ENCODE data around the gene PEX5L. TPM values are rescaled to one million over a fixed set of nuclear protein-coding genes. Genes with fewer than 3 reads are reported as not detected.
A peak's percentile ranks its signal among the peaks of the same experiment; 100 is the strongest.

PEX5L gene
- total RNA-seq, 2 donors from 2014 or later = 0.86 to 1.9 TPM

GRCh38 chr3:179840985-179841384, 195.8 kb downstream of the PEX5L start:
- TF ChIP-seq CTCF (conservative IDR thresholded peaks at IDR 0.05) = no peak
- H3K4me1 Mint-ChIP-seq = no peaks in the 10 kb centered on the region
- no peaks in the 10 kb centered on the region for H3K27me3 Mint-ChIP-seq (ENCODE audit: insufficient read depth)
- Histone ChIP-seq H3K27me3 (ENCODE audit: control insufficient read depth, insufficient read depth, low read length, poor library complexity, severe bottlenecking) (no peaks in the 10 kb centered on the region), H3K9me3 (ENCODE audit: control insufficient read depth, low read length) (no peaks in the 10 kb centered on the region), H3K4me1 (ENCODE audit: control insufficient read depth, insufficient read depth, low read length) (no peaks in the 10 kb centered on the region), H3K4me3 (ENCODE audit: low read length) (no peak overlapping the region), H3K27ac (ENCODE audit: low read depth, low read length) (no peak overlapping the region), H3K9ac (ENCODE audit: extremely low read depth, low read length, poor library complexity, severe bottlenecking) (no peak overlapping the region), H3K36me3 (ENCODE audit: control insufficient read depth, insufficient read depth, low read length) (no peaks in the 10 kb centered on the region)
- H3K36me3 Mint-ChIP-seq (ENCODE audit: low read depth) = no peaks in the 10 kb centered on the region
- DNase-seq = no peak
- H3K27ac Mint-ChIP-seq = no peak overlapping the region
- 93 to 97% methylated on average over 5 to 7 of the region's 7 CpGs for WGBS, 2 experiments (ENCODE audit: insufficient coverage in 1 of 2, insufficient read length in 1 of 2)
- H3K9me3 Mint-ChIP-seq = no peaks in the 10 kb centered on the region
- no peak overlapping the region for H3K4me3 Mint-ChIP-seq

GRCh38 chr3:179837374-179837773, 199.4 kb downstream of the PEX5L start:
- WGBS, 2 experiments (ENCODE audit: insufficient coverage in 1 of 2, insufficient read length in 1 of 2) = 93% methylated on average over 2 of the region's 2 CpGs

GRCh38 chr3:179833294-179833693, 203.4 kb downstream of the PEX5L start:
- Histone ChIP-seq H3K27ac (ENCODE audit: low read depth, low read length) (no peak overlapping the region), H3K9me3 (ENCODE audit: control insufficient read depth, low read length) (no peaks in the 10 kb centered on the region), H3K4me1 (ENCODE audit: control insufficient read depth, insufficient read depth, low read length) (no peaks in the 10 kb centered on the region), H3K9ac (ENCODE audit: extremely low read depth, low read length, poor library complexity, severe bottlenecking) (no peak overlapping the region), H3K4me3 (ENCODE audit: low read length) (no peak overlapping the region), H3K27me3 (ENCODE audit: control insufficient read depth, insufficient read depth, low read length, poor library complexity, severe bottlenecking) (no peaks in the 10 kb centered on the region), H3K36me3 (ENCODE audit: control insufficient read depth, insufficient read depth, low read length) (no peaks in the 10 kb centered on the region)
- Mint-ChIP-seq H3K4me1 (peaks cover 4% of the 10 kb centered on the region), H3K36me3 (ENCODE audit: low read depth) (no peaks in the 10 kb centered on the region), H3K27ac (no peak overlapping the region), H3K4me3 (no peak overlapping the region), H3K27me3 (ENCODE audit: insufficient read depth) (no peaks in the 10 kb centered on the region), H3K9me3 (no peaks in the 10 kb centered on the region)
- no peak for DNase-seq
- no peak for TF ChIP-seq CTCF (conservative IDR thresholded peaks at IDR 0.05)

More at GRCh38 chr3:179837374-179837773, 199.4 kb downstream of the PEX5L start:
- H3K27ac Mint-ChIP-seq = no peak overlapping the region
- no peak for DNase-seq
- Histone ChIP-seq H3K27ac (ENCODE audit: low read depth, low read length) (no peak overlapping the region), H3K9me3 (ENCODE audit: control insufficient read depth, low read length) (no peaks in the 10 kb centered on the region), H3K4me1 (ENCODE audit: control insufficient read depth, insufficient read depth, low read length) (no peaks in the 10 kb centered on the region), H3K9ac (ENCODE audit: extremely low read depth, low read length, poor library complexity, severe bottlenecking) (no peak overlapping the region), H3K36me3 (ENCODE audit: control insufficient read depth, insufficient read depth, low read length) (no peaks in the 10 kb centered on the region), H3K27me3 (ENCODE audit: control insufficient read depth, insufficient read depth, low read length, poor library complexity, severe bottlenecking) (no peaks in the 10 kb centered on the region), H3K4me3 (ENCODE audit: low read length) (no peak overlapping the region)
- no peaks in the 10 kb centered on the region for H3K9me3 Mint-ChIP-seq
- no peaks in the 10 kb centered on the region for H3K36me3 Mint-ChIP-seq (ENCODE audit: low read depth)
- H3K4me1 Mint-ChIP-seq = no peaks in the 10 kb centered on the region
- H3K27me3 Mint-ChIP-seq (ENCODE audit: insufficient read depth) = no peaks in the 10 kb centered on the region
- peak; percentile 54 for TF ChIP-seq CTCF (conservative IDR thresholded peaks at IDR 0.05)
- H3K4me3 Mint-ChIP-seq = no peak overlapping the region

Data from endodermal cell (in vitro differentiated cells).